Testis (tissue), 3 donors: ENCODE data around the gene DPP10. TPM values are rescaled to one million over a fixed set of nuclear protein-coding genes. Genes with fewer than 3 reads are reported as not detected.

Experiments
- DNase-seq: peaks from one replicate; pipeline ENCODE4 v3.0.0-alpha.2; 2019
- H3K27ac ChIP-seq, 2 donors: fragments of 200-600 bp; sonication (generic); one replicate each; pipeline ENCODE4 v1.5.1; 2019
- H3K27me3 ChIP-seq: fragments of 200-600 bp; sonication (generic); one replicate; pipeline ENCODE4 v1.5.1; 2019
- H3K36me3 ChIP-seq: fragments of 200-600 bp; sonication (generic); one replicate; pipeline ENCODE4 v1.5.1; 2017; ENCODE audit warnings: low read depth; ENCODE audit errors: missing control alignments
- H3K4me1 ChIP-seq: fragments of 200-600 bp; sonication (generic); one replicate; pipeline ENCODE4 v1.5.1; 2019
- H3K4me3 ChIP-seq, 2 donors: fragments of 200-600 bp; sonication (generic); one replicate each; pipeline ENCODE4 v1.5.1; 2017 to 2019
- H3K9me3 ChIP-seq: fragments of 200-600 bp; sonication (generic); one replicate; pipeline ENCODE4 v1.5.1; 2017
- POLR2A ChIP-seq: fragments of 450-650 bp; IDR thresholded peaks from one replicate; pipeline ENCODE4 v1.6.1; 2017; ENCODE audit warnings: antibody characterized with exemption, mild to moderate bottlenecking, moderate library complexity
- WGBS, 2 donors: methylation state at CpG; one replicate each; pipeline ENCODE4 v1.1.5; 2018; 5-methylcytosine and 5-hydroxymethylcytosine counted together
- intact Hi-C: fragments of 100-400 bp; cut with DNase I; formaldehyde crosslinking; loops from one replicate; pipeline ENCODE4 v1.15.1; 2023; ENCODE audit warnings: low total_unique reads
- polyA plus RNA-seq: library from polyadenylated mRNA; stranded (reverse); fragments of 350-450 nt; fragmentation: Illumina TruSeq; extraction: RNeasy Lipid Tissue Mini Kit (QIAGEN cat#74804); gene quantifications from one replicate; pipeline ENCODE4 v1.2.3, GENCODE V29; 2014; ENCODE audit warnings: low read depth, low replicate concordance; ENCODE audit not compliant: insufficient read depth
- total RNA-seq, 2 donors: library from RNA; depleted of rRNA; stranded (reverse); fragments of >200 nt; gene quantifications; one replicate each; pipeline ENCODE4 v1.2.3, GENCODE V29; 2016
- TF ChIP-seq, protein P1 (sequence below), 3 experiments: fragments of 450-650 bp in 2 of 3; fragments of 200-600 bp in 1 of 3; sonication (generic) in 1 of 3; IDR thresholded peaks; one replicate each; pipeline ENCODE4 v1.5.1; 2016 to 2019; ENCODE audit warnings: antibody characterized with exemption in 3 of 3, mild to moderate bottlenecking in 2 of 3, moderate library complexity in 1 of 3

The DPP10 gene
- total and polyA plus RNA-seq, 3 donors from 2014 or later = 1.7 to 6.7 (median 6.7) TPM

GRCh38 chr2:115480741-115481140 is 1038.3 kb downstream of the DPP10 start:
- intact Hi-C loops = no loop called here
- no peak for DNase-seq
- no peaks in the 10 kb centered on the region for H3K36me3 ChIP-seq
- H3K4me1 ChIP-seq = no peaks in the 10 kb centered on the region
- 41 to 63% methylated on average over 1 of the region's 1 CpG for WGBS, 2 donors
- no peak overlapping the region for H3K4me3 ChIP-seq
- no peaks in the 10 kb centered on the region for H3K9me3 ChIP-seq
- no peak overlapping the region for H3K27ac ChIP-seq
- TF ChIP-seq POLR2A = no peak
- TF ChIP-seq, protein P1, sequence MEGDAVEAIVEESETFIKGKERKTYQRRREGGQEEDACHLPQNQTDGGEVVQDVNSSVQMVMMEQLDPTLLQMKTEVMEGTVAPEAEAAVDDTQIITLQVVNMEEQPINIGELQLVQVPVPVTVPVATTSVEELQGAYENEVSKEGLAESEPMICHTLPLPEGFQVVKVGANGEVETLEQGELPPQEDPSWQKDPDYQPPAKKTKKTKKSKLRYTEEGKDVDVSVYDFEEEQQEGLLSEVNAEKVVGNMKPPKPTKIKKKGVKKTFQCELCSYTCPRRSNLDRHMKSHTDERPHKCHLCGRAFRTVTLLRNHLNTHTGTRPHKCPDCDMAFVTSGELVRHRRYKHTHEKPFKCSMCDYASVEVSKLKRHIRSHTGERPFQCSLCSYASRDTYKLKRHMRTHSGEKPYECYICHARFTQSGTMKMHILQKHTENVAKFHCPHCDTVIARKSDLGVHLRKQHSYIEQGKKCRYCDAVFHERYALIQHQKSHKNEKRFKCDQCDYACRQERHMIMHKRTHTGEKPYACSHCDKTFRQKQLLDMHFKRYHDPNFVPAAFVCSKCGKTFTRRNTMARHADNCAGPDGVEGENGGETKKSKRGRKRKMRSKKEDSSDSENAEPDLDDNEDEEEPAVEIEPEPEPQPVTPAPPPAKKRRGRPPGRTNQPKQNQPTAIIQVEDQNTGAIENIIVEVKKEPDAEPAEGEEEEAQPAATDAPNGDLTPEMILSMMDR (IDR thresholded peaks at IDR 0.05) = no peak
- no peaks in the 10 kb centered on the region for H3K27me3 ChIP-seq

GRCh38 chr2:115481842-115482241 is 1039.4 kb downstream of the DPP10 start:
- TF ChIP-seq, protein P1 (IDR thresholded peaks at IDR 0.05) = no peak
- TF ChIP-seq POLR2A = no peak
- H3K9me3 ChIP-seq = no peaks in the 10 kb centered on the region
- no peak overlapping the region for H3K27ac ChIP-seq
- WGBS, 2 donors = 86 to 90% methylated on average over 2 of the region's 2 CpGs
- no peaks in the 10 kb centered on the region for H3K36me3 ChIP-seq
- H3K4me1 ChIP-seq = no peaks in the 10 kb centered on the region
- no peak overlapping the region for H3K4me3 ChIP-seq
- intact Hi-C loops = no loop called here
- H3K27me3 ChIP-seq = no peaks in the 10 kb centered on the region
- DNase-seq = no peak

GRCh38 chr2:115483666-115484065 is 1041.2 kb downstream of the DPP10 start:
- Histone ChIP-seq H3K9me3 (no peaks in the 10 kb centered on the region), H3K27me3 (no peaks in the 10 kb centered on the region), H3K36me3 (no peaks in the 10 kb centered on the region), H3K4me3 (no peak overlapping the region), H3K4me1 (no peaks in the 10 kb centered on the region), H3K27ac (no peak overlapping the region)
- no peak for DNase-seq
- 49 to 50% methylated on average over 4 of the region's 4 CpGs for WGBS, 2 donors
- intact Hi-C loops = no loop called here
- TF ChIP-seq, protein P1 (IDR thresholded peaks at IDR 0.05) = no peak
- no peak for TF ChIP-seq POLR2A

- no peaks in the 10 kb centered on the region for H3K27me3 ChIP-seq
- no peak overlapping the region for H3K27ac ChIP-seq
- H3K9me3 ChIP-seq = no peaks in the 10 kb centered on the region
- 43 to 48% methylated on average over 1 of the region's 1 CpG for WGBS, 2 donors
- no peak for TF ChIP-seq POLR2A
- TF ChIP-seq, protein P1 (IDR thresholded peaks at IDR 0.05) = no peak
- no peaks in the 10 kb centered on the region for H3K36me3 ChIP-seq
- H3K4me1 ChIP-seq = no peaks in the 10 kb centered on the region
- no peak for DNase-seq
- H3K4me3 ChIP-seq = no peak overlapping the region
- intact Hi-C loops = no loop called here
Measured at GRCh38 chr2:115484486-115484885, 1042.0 kb downstream of the DPP10 start.

DNA sequence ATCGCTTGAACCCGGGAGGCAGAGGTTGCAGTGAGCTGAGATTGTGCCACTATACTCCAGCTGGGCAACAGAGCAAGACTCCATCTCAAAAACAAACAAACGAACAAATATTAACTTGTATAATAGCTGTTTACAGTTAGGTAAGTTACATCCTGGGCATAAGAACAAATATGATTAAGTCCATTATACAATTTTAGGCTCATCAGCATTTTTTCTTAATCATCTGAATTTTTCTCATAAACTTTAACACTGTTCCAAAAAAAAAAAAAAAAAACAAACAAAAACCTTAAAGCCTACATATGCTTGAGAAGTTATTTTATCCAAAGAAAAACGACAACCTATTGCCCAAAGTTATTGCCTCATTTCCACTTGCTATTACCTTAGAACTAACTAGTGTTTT is 1042.5 kb downstream of the DPP10 start:
- Histone ChIP-seq H3K27me3 (no peaks in the 10 kb centered on the region), H3K36me3 (no peaks in the 10 kb centered on the region), H3K4me3 (no peak overlapping the region), H3K4me1 (no peaks in the 10 kb centered on the region), H3K27ac (no peak overlapping the region), H3K9me3 (no peaks in the 10 kb centered on the region)
- DNase-seq = no peak
- intact Hi-C loops = no loop called here
- TF ChIP-seq, protein P1 (IDR thresholded peaks at IDR 0.05) = no peak
- TF ChIP-seq POLR2A = no peak
- 73 to 84% methylated on average over 4 of the region's 4 CpGs for WGBS, 2 donors
